Measurements from ENCODE around the gene TRIP13. TPM values are rescaled to one million over a fixed set of nuclear protein-coding genes. Genes with fewer than 3 reads are reported as not detected.

TRIP13 gene
- total RNA-seq, 1 experiment from 2014 or later: 42.6 TPM

GRCh38 chr5:875931-876330, 16.8 kb upstream of the TRIP13 start:
- no peak overlapping the region for H3K27ac Mint-ChIP-seq
- H3K4me1 ChIP-seq (ENCODE audit: insufficient read depth, low read length): no peaks in the 10 kb centered on the region

More at GRCh38 chr5:875931-876330, 16.8 kb upstream of the TRIP13 start:
- no peak overlapping the region for H3K23ac ChIP-seq (ENCODE audit: insufficient read length, low read depth, low read length)
- no peaks in the 10 kb centered on the region for H3K27me3 ChIP-seq (ENCODE audit: insufficient read depth, low read length)
- Mint-ChIP-seq H3K4me3 (no peak overlapping the region), H3K9me3 (no peaks in the 10 kb centered on the region), H3K27me3 (ENCODE audit: low read depth) (no peaks in the 10 kb centered on the region), H3K36me3 (ENCODE audit: insufficient read depth in 1 of 3, low read depth in 3 of 3) (peaks cover 41 to 79% (median 74%) of the 10 kb centered on the region in 3 experiments), H3K4me1 (no peaks in the 10 kb centered on the region)
- no peak overlapping the region for H3K18ac ChIP-seq (ENCODE audit: insufficient read length, low read depth, low read length)
- no peak overlapping the region for H2BK20ac ChIP-seq (ENCODE audit: low read depth, low read length, poor library complexity, severe bottlenecking)
- H2BK5ac ChIP-seq (ENCODE audit: insufficient read length, low read length): no peak overlapping the region
- H2BK15ac ChIP-seq (ENCODE audit: low read depth, low read length): no peak overlapping the region
- no peak overlapping the region for H2AK5ac ChIP-seq (ENCODE audit: insufficient read length, low read length)
- H3K14ac ChIP-seq (ENCODE audit: insufficient read depth, low read length): no peak overlapping the region
- TF ChIP-seq CTCF (conservative IDR thresholded peaks at IDR 0.05): no peak
- H3K23me2 ChIP-seq (ENCODE audit: insufficient read length, low read depth, low read length, poor library complexity, severe bottlenecking): no peaks in the 10 kb centered on the region
- H3T11ph ChIP-seq (ENCODE audit: low read length): no peak overlapping the region
- H2BK12ac ChIP-seq (ENCODE audit: insufficient read length, low read depth, low read length): no peak overlapping the region
- no peak overlapping the region for H2AFZ ChIP-seq (ENCODE audit: low read length)
- H4K91ac ChIP-seq (ENCODE audit: insufficient read length, low read depth, low read length): no peak overlapping the region
- no peak overlapping the region for H3K9ac ChIP-seq (ENCODE audit: extremely low read depth, insufficient read length, low read length)
- H3K4me2 ChIP-seq (ENCODE audit: insufficient read depth, insufficient read length, low read length): no peak overlapping the region
- H3K79me1 ChIP-seq (ENCODE audit: insufficient read depth, low read depth, low read length, poor library complexity, severe bottlenecking): no peaks in the 10 kb centered on the region
- H3K56ac ChIP-seq (ENCODE audit: insufficient read length, low read depth, low read length): no peak overlapping the region
- H3K4ac ChIP-seq (ENCODE audit: low read depth, low read length): no peak overlapping the region
- no peak overlapping the region for H4K8ac ChIP-seq (replicated peaks; ENCODE audit: insufficient read length, low read depth, low read length)
- no peak overlapping the region for H4K5ac ChIP-seq (ENCODE audit: insufficient read length, low read depth, low read length)
- no peak for DNase-seq
- no peak overlapping the region for H2BK120ac ChIP-seq (ENCODE audit: low read depth, low read length, poor library complexity, severe bottlenecking)
- H4K20me1 ChIP-seq (ENCODE audit: control insufficient read depth, insufficient read depth, insufficient read length): no peaks in the 10 kb centered on the region
- no peaks in the 10 kb centered on the region for H3K79me2 ChIP-seq (ENCODE audit: insufficient read depth, low read length)
- no CpG with 5 or more reads among the region's 24 CpGs for WGBS (ENCODE audit: extremely low coverage, insufficient read length, low lambda C conversion rate)
- H3K27ac ChIP-seq (ENCODE audit: insufficient read length, low read depth, low read length): no peak overlapping the region
- H3K9me3 ChIP-seq (ENCODE audit: control insufficient read depth, low read depth, low read length): no peaks in the 10 kb centered on the region

Data from H9 (cell line).